GM12878 (cell line): ENCODE data around the gene GLO1. TPM values are rescaled to one million over a fixed set of nuclear protein-coding genes. Genes with fewer than 3 reads are reported as not detected.

ENCODE experiments used
- ATAC-seq: fragments of 200-7000 bp; cut with Tn5 transposase; 3 replicates; pipeline ENCODE4 v1.9.1; 2020; ENCODE audit warnings: mild to moderate bottlenecking, moderate library complexity
- BruUV-seq: library from RNA; stranded (reverse); fragments of 400-500 nt; replicated peaks from 2 replicates; lab custom pipeline; 2021; lab: Mats Ljungman, UMichigan
- CTCF ChIA-PET: fragments of 300-600 bp; sonication (Branson Sonifier 250); formaldehyde crosslinking; extraction: SDS; loops from one replicate; lab custom pipeline; 2021; ENCODE audit warnings: inconsistent platforms; lab: Yijun Ruan, JAX
- POLR2A ChIA-PET: fragments of 350-600 bp; formaldehyde crosslinking; extraction: SDS; loops from one replicate; lab custom pipeline; 2021; ENCODE audit warnings: inconsistent platforms; lab: Charles Lee
- RAD21 ChIA-PET: fragments of 300-600 bp; sonication (Branson Sonifier 250); formaldehyde crosslinking; loops from one replicate; lab custom pipeline; 2023; ENCODE audit warnings: antibody characterized with exemption; ENCODE audit not compliant: unreplicated experiment; lab: Charles Lee
- SMC1A ChIA-PET: fragments of 300-600 bp; sonication (Branson Sonifier 250); formaldehyde crosslinking; loops from one replicate; lab custom pipeline; 2023; ENCODE audit not compliant: unreplicated experiment, uncharacterized antibody; lab: Charles Lee
- DNase-seq: peaks from one replicate; pipeline ENCODE4 v3.0.0-alpha.2; 2011; ENCODE audit warnings: low read depth, low spot score
- FAIRE-seq: peaks from 3 replicates; lab custom pipeline; 2011; peaks lifted over from hg19 to GRCh38; lab: Jason Lieb, UNC
- H2AFZ ChIP-seq: 2 replicates; pipeline ENCODE4 v1.6.0; 2011; ENCODE audit warnings: low read depth, low read length, control low read depth; ENCODE audit not compliant: control insufficient read depth
- H3K27ac ChIP-seq: 2 replicates; pipeline ENCODE4 v1.5.1; 2011; ENCODE audit warnings: control low read depth; ENCODE audit not compliant: control insufficient read depth, insufficient read depth
- H3K27me3 ChIP-seq, 2 experiments: replicated peaks in 1 of 2; 2 replicates each; pipeline versions ENCODE4 v1.6.0 to v1.6.1; 2011; ENCODE audit warnings: low read length in 1 of 2; ENCODE audit not compliant: control insufficient read depth in 2 of 2, insufficient read depth in 2 of 2
- H3K36me3 ChIP-seq, 2 experiments: 2 replicates each; pipeline ENCODE4 v1.5.1; 2011; ENCODE audit warnings: low read length in 1 of 2; ENCODE audit not compliant: control insufficient read depth in 2 of 2, insufficient read depth in 2 of 2
- H3K4me1 ChIP-seq: 2 replicates; pipeline ENCODE4 v1.6.1; 2011; ENCODE audit warnings: mild to moderate bottlenecking, low read length, moderate library complexity, mixed read lengths; ENCODE audit not compliant: control insufficient read depth, insufficient read depth
- H3K4me2 ChIP-seq: 2 replicates; pipeline ENCODE4 v1.6.0; 2011; ENCODE audit warnings: control low read depth; ENCODE audit not compliant: control insufficient read depth, insufficient read depth
- H3K4me3 ChIP-seq: fragments of 200-600 bp; sonication (generic); 2 replicates; pipeline ENCODE4 v1.5.1; 2016
- H3K79me2 ChIP-seq: 2 replicates; pipeline ENCODE4 v1.6.0; 2011; ENCODE audit warnings: low read length; ENCODE audit not compliant: control insufficient read depth, insufficient read depth
- H3K9ac ChIP-seq: 2 replicates; pipeline ENCODE4 v1.8.0; 2011; ENCODE audit warnings: low read length, control low read depth, mixed read lengths; ENCODE audit not compliant: control insufficient read depth, insufficient read depth
- H3K9me3 ChIP-seq: replicated peaks from 3 replicates; pipeline ENCODE4 v1.5.1; 2011; ENCODE audit warnings: mild to moderate bottlenecking, low read length; ENCODE audit not compliant: control insufficient read depth, insufficient read depth
- H4K20me1 ChIP-seq: 2 replicates; pipeline ENCODE4 v1.6.0; 2011; ENCODE audit not compliant: control insufficient read depth, insufficient read depth
- BACH1 ChIP-seq: fragments of 450-650 bp; IDR thresholded peaks from 2 replicates; pipeline ENCODE4 v1.6.1; 2017; ENCODE audit warnings: mild to moderate bottlenecking, borderline replicate concordance
- E2F4 ChIP-seq: IDR thresholded peaks from 2 replicates; pipeline ENCODE4 v1.6.1; 2012; ENCODE audit warnings: low read depth, low read length, improper control_type of control experiment
- E2F8 ChIP-seq: fragments of 450-650 bp; IDR thresholded peaks from 2 replicates; pipeline ENCODE4 v1.6.1; 2018; ENCODE audit warnings: mild to moderate bottlenecking, low read depth, moderate library complexity; ENCODE audit not compliant: partially characterized antibody
- JUND ChIP-seq: IDR thresholded peaks from 2 replicates; pipeline ENCODE4 v1.6.1; 2012; ENCODE audit warnings: low read depth, mild to moderate bottlenecking, low read length, improper control_type of control experiment, moderate library complexity
- MYB ChIP-seq: fragments of 150-350 bp; IDR thresholded peaks from 2 replicates; pipeline ENCODE4 v1.6.1; 2014; ENCODE audit warnings: mild to moderate bottlenecking, low read depth, low read length, borderline replicate concordance
- NR2F1 ChIP-seq: fragments of 450-650 bp; conservative IDR thresholded peaks from 2 replicates; pipeline ENCODE4 v1.6.1; 2017; ENCODE audit warnings: mild to moderate bottlenecking
- RAD51 ChIP-seq: fragments of 450-650 bp; IDR thresholded peaks from 2 replicates; pipeline ENCODE4 v1.6.1; 2016; ENCODE audit warnings: moderate library complexity, mild to moderate bottlenecking, inconsistent platforms
- SP1 ChIP-seq: IDR thresholded peaks from one replicate; pipeline ENCODE4 v1.6.1; 2011; ENCODE audit warnings: low read depth, low read length
- WGBS: methylation state at CpG from one replicate; pipeline ENCODE4 v1.1.6; 2016; ENCODE audit warnings: low lambda C conversion rate; ENCODE audit not compliant: insufficient replicate concordance, insufficient coverage; ENCODE audit errors: missing lambda C conversion rate; 5-methylcytosine and 5-hydroxymethylcytosine counted together
- in situ Hi-C: fragments of 300-500 bp; cut with MboI; formaldehyde crosslinking; loops from 9 replicates; pipeline ENCODE4 v1.14.3; 2018; ENCODE audit warnings: mixed read lengths
- intact Hi-C: fragments of 100-400 bp; cut with micrococcal nuclease; formaldehyde crosslinking; loops from one replicate; pipeline ENCODE4 v1.14.2; 2022; ENCODE audit not compliant: unreplicated experiment
- polyA plus RNA-seq, 11 experiments: library from polyadenylated mRNA; depleted of rRNA in 4 of 11; unstranded in 6 of 11; stranded (reverse) in 5 of 11; fragments of >200 nt; fragmentation: Nextera tagmentation in 4 of 11; fragmentation: Illumina TruSeq in 1 of 11; extraction: Ambion mirVana in 4 of 11; extraction: Trizol in 1 of 11; gene quantifications; 1 replicate in 1 of 11; 2 replicates in 10 of 11; pipeline versions ENCODE4 v1.2.1 to v1.2.3, GENCODE V29; 2011 to 2016; ENCODE audit warnings: inconsistent platforms in 2 of 11, missing spikeins in 2 of 11, low read depth in 1 of 11
- total RNA-seq, 4 experiments: library from RNA; depleted of rRNA in 3 of 4; stranded (reverse); fragments of >200 nt in 3 of 4; fragmentation: Illumina TruSeq in 1 of 4; extraction: Trizol in 1 of 4; gene quantifications; 2 replicates each; pipeline versions ENCODE4 v1.2.1 to v1.2.3, GENCODE V29; 2013 to 2021

GLO1 gene
- total and polyA plus RNA-seq, 10 of the 15 experiments (the other 5 are each of a cell fraction or from before 2014, with no cell fraction given): 105 to 227 (median 150) TPM

- TF ChIP-seq SP1 (no peak), MYB (no peak), JUND (no peak)
Observed at GRCh38 chr6:38715016-38715689, 12.2 kb upstream of the GLO1 start, which contains the start of gene DNAH8 (continued).

GRCh38 chr6:38714239-38715015, 11.5 kb upstream of the GLO1 start:
- no peak overlapping the region for H3K9ac ChIP-seq
- H2AFZ ChIP-seq: no peak overlapping the region
- no peaks in the 10 kb centered on the region for H4K20me1 ChIP-seq
- in situ Hi-C loops: no loop called here
- no TSS peak for BruUV-seq
- H3K4me3 ChIP-seq: no peak overlapping the region
- WGBS: 25% methylated on average over 4 of the region's 4 CpGs
- DNase-seq (no peak), ATAC-seq (0 out of 3 replicates have a peak, but pooled peaks have one; percentile 36), FAIRE-seq (no peak)
- H3K27me3 ChIP-seq: no peaks in the 10 kb centered on the region; a peak in 1 of 4 replicates
- RAD21 ChIA-PET: interaction anchor here (0.6 kb wide), 1 partner anchor 131 kb away, joined by 3 read pairs; no protein-coding TSS in a partner anchor
- peaks cover 2% of the 10 kb centered on the region; the same call in 1 of the 3 replicates for H3K9me3 ChIP-seq
- peaks cover 21% of the 10 kb centered on the region for H3K4me1 ChIP-seq
- no peak for TF ChIP-seq BACH1
- TF ChIP-seq E2F8: no peak
- no peak for TF ChIP-seq NR2F1
- no peak for TF ChIP-seq E2F4
- TF ChIP-seq RAD51: no peak
- intact Hi-C loops: loop anchor here (1.0 kb wide), 1 partner anchor 10 kb away; no protein-coding TSS in a partner anchor
- POLR2A ChIA-PET: interaction anchor here (0.6 to 1.1 kb wide), 2 partner anchors 11 to 1474 kb away, joined by 3 to 4 read pairs; partner anchors contain the start of gene GLO1
- CTCF ChIA-PET: interaction anchor here (1.1 to 1.8 kb wide), 3 partner anchors 21 to 91 kb away, joined by 3 to 5 read pairs (median 4); no protein-coding TSS in a partner anchor
- SMC1A ChIA-PET: interaction anchor here (1.1 to 1.3 kb wide), 4 partner anchors 9 to 59 kb away, joined by 3 to 5 read pairs (median 4); partner anchors contain the start of gene GLO1
- H3K36me3 ChIP-seq: no peaks in the 10 kb centered on the region
- H3K27ac ChIP-seq: no peak overlapping the region
- no peaks in the 10 kb centered on the region for H3K79me2 ChIP-seq
- peak overlapping the region; percentile 88 for H3K4me2 ChIP-seq
